Panc1 (cell line): ENCODE results near the gene CHMP6. TPM values are rescaled to one million over a fixed set of nuclear protein-coding genes. Genes with fewer than 3 reads are reported as not detected.

Experiments
- ATAC-seq: fragments of 200-7000 bp; cut with Tn5 transposase; 2 replicates; pipeline ENCODE4 v1.9.1; 2020; ENCODE audit warnings: mild to moderate bottlenecking, moderate library complexity
- BruUV-seq: library from RNA; stranded (reverse); fragments of 400-500 nt; replicated peaks from 2 replicates; lab custom pipeline; 2021; lab: Mats Ljungman, UMichigan
- CTCF ChIA-PET: fragments of 300-600 bp; sonication (Branson Sonifier 250); formaldehyde crosslinking; loops from one replicate; lab custom pipeline; 2022; ENCODE audit warnings: antibody characterized with exemption; lab: Charles Lee
- POLR2A ChIA-PET: fragments of 300-600 bp; sonication (Branson Sonifier 250); formaldehyde crosslinking; loops from one replicate; lab custom pipeline; 2022; ENCODE audit warnings: antibody characterized with exemption; lab: Charles Lee
- DNase-seq: peaks from one replicate; pipeline ENCODE4 v3.0.0-alpha.2; 2010; ENCODE audit warnings: low read depth, low spot score
- H3K27ac ChIP-seq: 2 replicates; pipeline ENCODE4 v1.5.1; 2011; ENCODE audit warnings: mild to moderate bottlenecking, low read length, inconsistent platforms
- H3K27me3 ChIP-seq: fragments of 200-500 bp; sonication (Bioruptor generic); 2 replicates; pipeline ENCODE4 v1.6.0; 2014; ENCODE audit warnings: low read length, inconsistent platforms; ENCODE audit not compliant: control insufficient read depth, insufficient read depth
- H3K36me3 ChIP-seq: fragments of 200-500 bp; sonication (Bioruptor generic); 2 replicates; pipeline ENCODE4 v1.5.1; 2014; ENCODE audit warnings: inconsistent platforms, mild to moderate bottlenecking, low read length, moderate library complexity; ENCODE audit not compliant: control insufficient read depth, insufficient read depth
- H3K4me1 ChIP-seq: 2 replicates; pipeline ENCODE4 v1.5.1; 2011; ENCODE audit warnings: inconsistent platforms, mild to moderate bottlenecking, low read length, moderate library complexity; ENCODE audit not compliant: control insufficient read depth, insufficient read depth
- H3K4me3 ChIP-seq, 2 experiments: 2 replicates each; pipeline ENCODE4 v1.5.1; 2011 to 2012; ENCODE audit warnings: low read depth in 2 of 2, low read length in 2 of 2, mild to moderate bottlenecking in 2 of 2, inconsistent platforms in 1 of 2, moderate library complexity in 1 of 2
- H3K9me3 ChIP-seq: fragments of 200-500 bp; sonication (Bioruptor generic); 2 replicates; pipeline ENCODE4 v1.5.1; 2014; ENCODE audit warnings: low read depth, mild to moderate bottlenecking, inconsistent platforms, low read length, moderate library complexity; ENCODE audit not compliant: control insufficient read depth, insufficient read depth
- CTCF ChIP-seq: fragments of 450-650 bp; IDR thresholded peaks from 2 replicates; pipeline ENCODE4 v1.5.1; 2017; ENCODE audit warnings: mild to moderate bottlenecking
- POLR2AphosphoS5 ChIP-seq: IDR thresholded peaks from 2 replicates; pipeline ENCODE4 v1.6.1; 2012; ENCODE audit warnings: mild to moderate bottlenecking, low read depth, low read length, moderate library complexity
- REST ChIP-seq, 2 experiments: IDR thresholded peaks; 2 replicates each; pipeline ENCODE4 v1.6.1; 2011 to 2012; ENCODE audit warnings: low read depth in 2 of 2, control low read depth in 1 of 2, low read length in 1 of 2, mild to moderate bottlenecking in 1 of 2, moderate library complexity in 1 of 2; ENCODE audit not compliant: insufficient read depth in 1 of 2
- SIN3A ChIP-seq: IDR thresholded peaks from 2 replicates; pipeline ENCODE4 v1.6.1; 2012; ENCODE audit warnings: low read depth, mild to moderate bottlenecking, low read length, moderate library complexity, borderline replicate concordance; ENCODE audit not compliant: insufficient read depth
- TCF7L2 ChIP-seq: IDR thresholded peaks from 2 replicates; pipeline ENCODE4 v1.6.1; 2011; ENCODE audit warnings: mild to moderate bottlenecking, low read depth, low read length, inconsistent platforms
- in situ Hi-C: cut with HindIII; loops from 2 replicates; pipeline ENCODE4 v1.10.0; 2016; ENCODE audit warnings: low sequenced_read_pairs, low pct_unique_long_range_greater_than_20kb
- intact Hi-C: fragments of 100-400 bp; cut with micrococcal nuclease; formaldehyde crosslinking; loops from one replicate; pipeline ENCODE4 v1.10.0; 2022; ENCODE audit not compliant: unreplicated experiment
- total RNA-seq: library from RNA; stranded (reverse); gene quantifications from one replicate; pipeline ENCODE4 v1.2.1, GENCODE V29; 2021; ENCODE audit not compliant: unreplicated experiment

CHMP6 gene
- total RNA-seq, 1 experiment from 2014 or later: 43.7 TPM

GRCh38 chr17:80992948-80993624 is 1.4 kb downstream of the CHMP6 start:
- Histone ChIP-seq H3K27ac (0 out of 2 replicates have a peak overlapping the region, but pooled peaks have one; percentile 18), H3K4me3 (peak overlapping the region; percentile 78 to 85), H3K27me3 (no peaks in the 10 kb centered on the region), H3K4me1 (peaks cover 21% of the 10 kb centered on the region), H3K36me3 (no peaks in the 10 kb centered on the region; the same call in 1 of the 2 replicates), H3K9me3 (no peaks in the 10 kb centered on the region)
- intact Hi-C loops: no loop called here
- CTCF ChIA-PET: no interaction called here
- TSS peak; percentile 94 for BruUV-seq
- TF ChIP-seq POLR2AphosphoS5 (no peak), TCF7L2 (no peak)
- ATAC-seq (no peak), DNase-seq (no peak)
- POLR2A ChIA-PET: interaction anchor here (0.7 kb wide), 1 partner anchor 869 kb away, joined by 3 read pairs; no protein-coding TSS in a partner anchor
- in situ Hi-C loops: no loop called here

- in situ Hi-C loops: no loop called here
Observed at GRCh38 chr17:80995131-80995530, 3.5 kb downstream of the CHMP6 start.

More at GRCh38 chr17:80995131-80995530, 3.5 kb downstream of the CHMP6 start:
- H3K9me3 ChIP-seq: no peaks in the 10 kb centered on the region
- ChIA-PET CTCF (no interaction called here), POLR2A (no interaction called here)
- H3K4me3 ChIP-seq: no peak overlapping the region
- no peak overlapping the region for H3K27ac ChIP-seq
- TF ChIP-seq TCF7L2 (no peak), CTCF (no peak), REST (IDR thresholded peaks at IDR 0.05; ENCODE audit: insufficient read depth in 1 of 2, low read depth in 2 of 2, low read length in 1 of 2) (no peak), POLR2AphosphoS5 (no peak), SIN3A (no peak)
- no TSS peak for BruUV-seq
- ATAC-seq: no peak
- H3K27me3 ChIP-seq: no peaks in the 10 kb centered on the region
- H3K36me3 ChIP-seq: no peaks in the 10 kb centered on the region; the same call in 1 of the 2 replicates
- intact Hi-C loops: no loop called here
- peaks cover 11% of the 10 kb centered on the region for H3K4me1 ChIP-seq
- no peak for DNase-seq
